ENCODE results near the gene SELENOT. TPM values are rescaled to one million over a fixed set of nuclear protein-coding genes. Genes with fewer than 3 reads are reported as not detected.

SELENOT gene
- total and polyA plus RNA-seq, 2 of the 8 experiments (the other 6 are each of a cell fraction or from before 2014, with no cell fraction given): 79.0 to 290 TPM

DNA sequence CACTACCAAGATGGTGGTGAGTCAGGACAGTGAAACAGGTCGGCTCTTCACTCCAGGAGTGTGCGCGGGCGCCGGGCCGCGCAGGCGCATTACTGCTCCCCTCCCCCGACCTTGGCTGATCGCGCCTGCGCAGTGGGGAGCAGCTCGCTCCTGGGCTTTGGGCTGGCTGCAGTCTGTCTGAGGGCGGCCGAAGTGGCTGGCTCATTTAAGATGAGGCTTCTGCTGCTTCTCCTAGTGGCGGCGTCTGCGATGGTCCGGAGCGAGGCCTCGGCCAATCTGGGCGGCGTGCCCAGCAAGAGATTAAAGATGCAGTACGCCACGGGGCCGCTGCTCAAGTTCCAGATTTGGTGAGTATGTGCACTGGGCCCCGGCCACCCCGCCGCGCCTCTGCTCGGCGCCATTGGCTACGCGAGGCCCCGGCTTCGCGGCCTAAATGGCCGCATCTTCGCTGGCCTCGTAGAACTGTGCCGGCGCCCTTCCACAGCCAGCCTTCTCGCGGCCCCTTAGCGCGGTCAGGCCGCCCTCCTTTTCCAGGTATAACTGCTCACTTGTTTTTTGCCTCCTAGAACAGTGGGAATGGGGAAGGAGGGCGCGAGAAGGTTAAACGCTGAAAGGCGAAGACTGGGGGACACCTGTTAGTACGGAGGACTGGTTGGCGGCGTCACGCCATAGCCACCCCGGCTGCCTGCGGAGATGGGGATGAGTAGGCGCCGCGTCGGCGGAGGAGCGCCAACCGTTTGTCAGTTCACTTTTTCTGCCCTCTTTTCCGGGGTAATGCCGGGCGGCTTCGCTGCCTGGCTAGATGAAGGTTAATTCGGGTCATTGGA is at the start of gene SELENOT (continued):
- TF ChIP-seq POLR2AphosphoS5 (IDR thresholded peaks at IDR 0.05; ENCODE audit: low read depth, low read length) (peak; percentile 98), SP4 (IDR thresholded peaks at IDR 0.05; ENCODE audit: low read length) (no peak), HDAC2 (IDR thresholded peaks at IDR 0.05; ENCODE audit: borderline replicate concordance in 1 of 2, low read depth in 2 of 2, low read length in 2 of 2) (peak; percentile 25 to 49; a peak in 1 of 4 replicates), FOSL1 (IDR thresholded peaks at IDR 0.05; ENCODE audit: insufficient read depth, low read depth, low read length) (no peak), ATF3 (IDR thresholded peaks at IDR 0.05; ENCODE audit: insufficient read depth, low read depth, low read length) (no peak), SRF (IDR thresholded peaks at IDR 0.05; ENCODE audit: low read depth, low read length) (no peak), CHD1 (IDR thresholded peaks at IDR 0.05; ENCODE audit: low read depth, low read length) (peak; percentile 82), POU5F1 (IDR thresholded peaks at IDR 0.05; ENCODE audit: low read depth, low read length) (no peak), SIN3A (conservative IDR thresholded peaks at IDR 0.05 in 1 of 2, IDR thresholded peaks at IDR 0.05 in 1 of 2; ENCODE audit: low read depth in 1 of 2, low read length in 2 of 2) (0 out of 4 replicates have a peak, but pooled peaks of 1 of the 2 experiments have one; percentile 39), KDM1A (IDR thresholded peaks at IDR 0.05; ENCODE audit: borderline replicate concordance, low read length) (no peak)
- TF ChIP-seq, protein P1, sequence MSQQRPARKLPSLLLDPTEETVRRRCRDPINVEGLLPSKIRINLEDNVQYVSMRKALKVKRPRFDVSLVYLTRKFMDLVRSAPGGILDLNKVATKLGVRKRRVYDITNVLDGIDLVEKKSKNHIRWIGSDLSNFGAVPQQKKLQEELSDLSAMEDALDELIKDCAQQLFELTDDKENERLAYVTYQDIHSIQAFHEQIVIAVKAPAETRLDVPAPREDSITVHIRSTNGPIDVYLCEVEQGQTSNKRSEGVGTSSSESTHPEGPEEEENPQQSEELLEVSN (IDR thresholded peaks at IDR 0.05): 0 out of 2 replicates have a peak, but pooled peaks have one; percentile 21
